Measurements from ENCODE around the gene HIC2. TPM values are rescaled to one million over a fixed set of nuclear protein-coding genes. Genes with fewer than 3 reads are reported as not detected.
"Not testable (repeated sequence)": the region's sequence is repeated elsewhere in the genome, so short reads cannot be mapped to it uniquely, and the experiment has no call there.

Gene HIC2
- total RNA-seq, 1 experiment from 2014 or later = 4.2 TPM

DNA sequence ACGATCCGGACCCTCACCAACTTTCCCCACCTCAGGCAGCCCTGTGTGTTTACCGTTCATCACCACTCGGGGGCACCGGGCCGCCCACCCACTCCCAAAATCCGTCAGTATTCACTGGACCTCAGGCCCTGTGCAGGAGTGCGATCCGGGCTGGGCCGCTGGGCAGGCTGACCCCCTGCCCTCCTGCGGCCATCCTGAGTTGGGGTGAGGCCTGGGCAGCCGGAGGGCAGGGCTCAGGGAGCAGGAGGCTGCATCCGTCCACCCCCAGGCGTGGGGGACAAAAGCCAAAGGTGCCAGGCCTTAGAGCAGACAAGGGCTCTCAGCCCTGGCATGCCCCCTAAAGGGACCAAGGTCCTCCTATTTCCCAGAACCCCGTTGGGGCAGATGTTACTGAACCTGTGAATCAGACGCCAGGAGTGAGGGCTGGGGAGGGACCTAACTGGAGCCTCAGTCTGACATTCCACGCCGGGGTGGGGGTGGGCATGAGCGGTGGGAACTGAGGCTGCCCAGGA, 33.2 kb downstream of the HIC2 start:
- DNase-seq = no peak
- Histone ChIP-seq H3K4me1 (replicated peaks; ENCODE audit: insufficient read depth) (peaks cover 4% of the 10 kb centered on the region; the same call in 1 of the 2 replicates), H3K4me3 (no peak overlapping the region), H3K36me3 (ENCODE audit: low read depth) (no peaks in the 10 kb centered on the region), H2AFZ (no peak overlapping the region), H3K79me2 (ENCODE audit: low read depth) (no peaks in the 10 kb centered on the region), H3K9me2 (ENCODE audit: insufficient read depth) (no peaks in the 10 kb centered on the region), H3F3A (ENCODE audit: insufficient read depth, low read depth) (no peaks in the 10 kb centered on the region), H3K9me3 (ENCODE audit: insufficient read depth, low read depth) (no peaks in the 10 kb centered on the region), H3K27me3 (ENCODE audit: insufficient read depth, low read depth) (no peaks in the 10 kb centered on the region), H3K27ac (no peak overlapping the region), H3K4me2 (no peak overlapping the region), H4K20me1 (ENCODE audit: insufficient read depth) (no peaks in the 10 kb centered on the region)
- ChIA-PET CTCF (no interaction called here), POLR2A (ENCODE audit: unreplicated experiment) (no interaction called here)
- BruUV-seq (replicated peaks) = no TSS peak
- intact Hi-C loops (cut with micrococcal nuclease; ENCODE audit: unreplicated experiment) = no loop called here
- TF ChIP-seq, protein P1, sequence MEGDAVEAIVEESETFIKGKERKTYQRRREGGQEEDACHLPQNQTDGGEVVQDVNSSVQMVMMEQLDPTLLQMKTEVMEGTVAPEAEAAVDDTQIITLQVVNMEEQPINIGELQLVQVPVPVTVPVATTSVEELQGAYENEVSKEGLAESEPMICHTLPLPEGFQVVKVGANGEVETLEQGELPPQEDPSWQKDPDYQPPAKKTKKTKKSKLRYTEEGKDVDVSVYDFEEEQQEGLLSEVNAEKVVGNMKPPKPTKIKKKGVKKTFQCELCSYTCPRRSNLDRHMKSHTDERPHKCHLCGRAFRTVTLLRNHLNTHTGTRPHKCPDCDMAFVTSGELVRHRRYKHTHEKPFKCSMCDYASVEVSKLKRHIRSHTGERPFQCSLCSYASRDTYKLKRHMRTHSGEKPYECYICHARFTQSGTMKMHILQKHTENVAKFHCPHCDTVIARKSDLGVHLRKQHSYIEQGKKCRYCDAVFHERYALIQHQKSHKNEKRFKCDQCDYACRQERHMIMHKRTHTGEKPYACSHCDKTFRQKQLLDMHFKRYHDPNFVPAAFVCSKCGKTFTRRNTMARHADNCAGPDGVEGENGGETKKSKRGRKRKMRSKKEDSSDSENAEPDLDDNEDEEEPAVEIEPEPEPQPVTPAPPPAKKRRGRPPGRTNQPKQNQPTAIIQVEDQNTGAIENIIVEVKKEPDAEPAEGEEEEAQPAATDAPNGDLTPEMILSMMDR (conservative IDR thresholded peaks at IDR 0.05) = no peak
- no peak for TF ChIP-seq EZH2 (IDR thresholded peaks at IDR 0.05; ENCODE audit: low read depth)

DNA sequence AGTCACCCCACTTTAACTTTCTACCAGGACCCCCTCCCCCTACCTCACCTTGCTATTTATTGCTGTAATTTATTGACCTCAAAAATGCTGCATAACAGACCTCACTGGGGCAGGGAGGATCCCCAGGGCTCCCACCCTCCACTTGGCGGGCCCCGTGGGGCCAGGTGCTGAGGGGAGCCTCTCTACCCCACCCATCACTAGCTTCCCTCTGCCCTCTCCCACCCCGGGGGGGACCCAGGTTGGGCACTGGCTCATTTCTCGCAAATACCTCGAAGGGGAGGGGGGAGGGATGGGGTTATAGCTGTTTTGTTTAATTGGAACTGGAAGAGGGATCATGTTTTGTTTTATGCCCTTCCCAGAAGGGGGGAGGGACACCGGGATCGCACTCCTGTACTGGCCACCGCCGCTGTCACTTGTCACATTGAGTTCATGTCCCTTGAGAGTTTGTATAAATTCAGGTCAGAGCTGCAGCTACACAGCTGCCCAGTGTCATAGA, 33.7 kb downstream of the HIC2 start:
- no TSS peak for BruUV-seq (replicated peaks)
- CTCF ChIA-PET = no interaction called here
- Histone ChIP-seq H3K4me1 (replicated peaks; ENCODE audit: insufficient read depth) (peaks cover 9% of the 10 kb centered on the region), H4K20me1 (ENCODE audit: insufficient read depth) (no peaks in the 10 kb centered on the region), H3K79me2 (ENCODE audit: low read depth) (no peaks in the 10 kb centered on the region), H3K9me3 (ENCODE audit: insufficient read depth, low read depth) (no peaks in the 10 kb centered on the region), H3K4me2 (no peak overlapping the region), H3K36me3 (ENCODE audit: low read depth) (no peaks in the 10 kb centered on the region), H3F3A (ENCODE audit: insufficient read depth, low read depth) (peaks cover 1% of the 10 kb centered on the region; the same call in 1 of the 2 replicates), H3K9me2 (ENCODE audit: insufficient read depth) (no peaks in the 10 kb centered on the region), H3K4me3 (no peak overlapping the region), H3K27ac (no peak overlapping the region), H2AFZ (no peak overlapping the region), H3K27me3 (ENCODE audit: insufficient read depth, low read depth) (no peaks in the 10 kb centered on the region)
- intact Hi-C loops (cut with micrococcal nuclease; ENCODE audit: unreplicated experiment) = no loop called here
- no peak for DNase-seq
- POLR2A ChIA-PET (ENCODE audit: unreplicated experiment) = no interaction called here
- no peak for TF ChIP-seq EZH2 (IDR thresholded peaks at IDR 0.05; ENCODE audit: low read depth)
- TF ChIP-seq, protein P1 (conservative IDR thresholded peaks at IDR 0.05) = no peak

DNA sequence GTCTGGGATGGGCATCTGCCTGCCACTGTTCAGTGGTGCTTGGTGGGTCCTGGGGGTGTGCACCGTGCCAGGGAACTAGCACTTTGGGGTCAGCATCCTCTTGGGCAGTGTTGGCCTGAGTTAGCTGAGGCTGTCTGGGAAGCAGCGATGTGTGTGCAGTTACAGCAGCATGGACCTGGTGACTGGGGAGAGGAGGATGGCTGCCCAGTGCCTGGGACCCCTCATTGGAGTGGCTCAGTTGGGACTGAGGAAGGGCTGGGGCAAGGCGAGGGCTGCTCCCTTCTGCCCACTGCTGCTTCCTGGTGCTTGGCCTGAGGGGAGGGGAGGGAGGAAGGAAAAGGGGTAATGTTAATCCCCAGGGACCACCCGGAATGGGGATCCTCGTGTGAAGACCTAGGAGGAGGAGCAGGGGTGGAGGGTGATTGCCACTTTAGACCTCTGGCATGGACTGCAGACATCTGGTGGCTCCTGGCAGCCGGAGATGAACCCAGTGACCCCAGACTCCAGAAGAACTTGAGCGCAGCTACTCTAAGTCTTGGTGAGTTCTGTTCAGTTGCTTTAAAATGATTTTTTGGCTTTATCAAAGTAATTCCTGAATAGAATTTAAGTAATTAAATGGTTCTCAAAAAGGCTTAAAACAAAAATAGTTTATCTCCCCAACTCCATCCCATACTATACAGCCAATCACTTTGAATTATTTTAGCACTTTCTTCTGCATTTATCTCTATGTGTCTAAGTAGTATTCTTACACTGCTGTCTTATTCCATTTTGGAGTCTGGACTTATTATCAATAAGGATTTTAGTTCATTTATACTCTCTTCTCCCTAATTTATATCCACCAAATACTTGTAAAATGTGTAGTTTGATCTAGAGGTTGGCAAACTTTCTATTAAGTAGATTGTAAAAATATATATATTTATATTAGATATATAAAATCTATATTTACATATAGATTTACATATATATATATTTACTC, 34.7 kb downstream of the HIC2 start:
- intact Hi-C loops (cut with micrococcal nuclease; ENCODE audit: unreplicated experiment) = no loop called here
- Histone ChIP-seq H3K4me3 (no peak overlapping the region), H3K9me2 (ENCODE audit: insufficient read depth) (no peaks in the 10 kb centered on the region), H3F3A (ENCODE audit: insufficient read depth, low read depth) (peaks cover 10% of the 10 kb centered on the region), H3K27ac (no peak overlapping the region), H2AFZ (no peak overlapping the region), H3K9me3 (ENCODE audit: insufficient read depth, low read depth) (no peaks in the 10 kb centered on the region), H3K27me3 (ENCODE audit: insufficient read depth, low read depth) (no peaks in the 10 kb centered on the region), H3K4me2 (no peak overlapping the region), H3K79me2 (ENCODE audit: low read depth) (no peaks in the 10 kb centered on the region), H4K20me1 (ENCODE audit: insufficient read depth) (peaks cover 5% of the 10 kb centered on the region; the same call in 1 of the 2 replicates), H3K4me1 (replicated peaks; ENCODE audit: insufficient read depth) (peaks cover 18% of the 10 kb centered on the region), H3K36me3 (ENCODE audit: low read depth) (no peaks in the 10 kb centered on the region)
- TF ChIP-seq, protein P1 (conservative IDR thresholded peaks at IDR 0.05) = no peak
- no peak for TF ChIP-seq EZH2 (IDR thresholded peaks at IDR 0.05; ENCODE audit: low read depth)
- BruUV-seq (replicated peaks) = no TSS peak
- DNase-seq = no peak
- CTCF ChIA-PET = no interaction called here
- POLR2A ChIA-PET (ENCODE audit: unreplicated experiment) = no interaction called here

DNA sequence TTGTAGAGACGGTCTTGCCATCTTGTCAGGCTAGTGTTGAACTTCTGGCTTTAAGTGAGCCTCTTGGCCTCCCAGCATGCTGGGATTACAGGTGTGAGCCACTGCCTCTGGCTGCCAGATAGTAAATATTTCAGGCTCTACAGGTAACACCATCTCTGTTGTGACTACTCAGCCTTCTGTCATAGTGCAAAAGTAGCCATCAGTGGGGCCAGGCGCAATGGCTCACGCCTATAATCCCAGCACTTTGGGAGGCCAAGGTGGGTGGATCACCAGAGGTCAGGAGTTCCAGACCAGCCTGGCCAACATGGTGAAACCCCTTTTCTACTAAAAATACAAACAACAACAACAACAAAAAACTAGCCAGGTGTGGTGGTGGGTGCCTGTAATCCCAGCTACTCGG, 35.5 kb downstream of the HIC2 start:
- DNase-seq; H3K4me3 ChIP-seq; H3K9me3 ChIP-seq (ENCODE audit: insufficient read depth, low read depth); BruUV-seq (replicated peaks); intact Hi-C loops (cut with micrococcal nuclease; ENCODE audit: unreplicated experiment); CTCF ChIA-PET; H3K27ac ChIP-seq; H3K9me2 ChIP-seq (ENCODE audit: insufficient read depth); H3K36me3 ChIP-seq (ENCODE audit: low read depth); H3K79me2 ChIP-seq (ENCODE audit: low read depth); H3K4me2 ChIP-seq; POLR2A ChIA-PET (ENCODE audit: unreplicated experiment); H2AFZ ChIP-seq; H4K20me1 ChIP-seq (ENCODE audit: insufficient read depth); H3K27me3 ChIP-seq (ENCODE audit: insufficient read depth, low read depth): not testable (repeated sequence)
- H3F3A ChIP-seq (ENCODE audit: insufficient read depth, low read depth) = peaks cover 18% of the 10 kb centered on the region
- peaks cover 20% of the 10 kb centered on the region for H3K4me1 ChIP-seq (replicated peaks; ENCODE audit: insufficient read depth)

DNA sequence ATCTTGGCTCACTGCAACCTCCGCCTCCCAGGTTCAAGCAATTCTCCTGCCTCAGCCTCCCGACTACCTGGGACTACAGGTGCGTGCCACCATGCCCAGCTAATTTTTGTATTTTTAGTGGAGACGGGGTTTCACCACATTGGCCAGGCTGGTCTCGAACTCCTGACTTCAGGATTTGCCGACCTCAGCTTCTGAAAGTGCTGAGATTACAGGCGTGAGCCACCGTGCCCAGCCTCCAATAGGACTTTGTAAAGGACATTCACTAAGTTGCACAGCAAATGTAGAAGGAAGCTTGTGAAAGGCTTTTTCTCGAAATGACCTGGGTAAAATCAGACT, 37.8 kb downstream of the HIC2 start:
- Histone ChIP-seq H3K4me1 (replicated peaks; ENCODE audit: insufficient read depth) (peaks cover 20% of the 10 kb centered on the region), H3F3A (ENCODE audit: insufficient read depth, low read depth) (peaks cover 18% of the 10 kb centered on the region)
- H3K79me2 ChIP-seq (ENCODE audit: low read depth); H3K9me3 ChIP-seq (ENCODE audit: insufficient read depth, low read depth); H3K27ac ChIP-seq; H3K9me2 ChIP-seq (ENCODE audit: insufficient read depth); H3K36me3 ChIP-seq (ENCODE audit: low read depth); H3K27me3 ChIP-seq (ENCODE audit: insufficient read depth, low read depth); BruUV-seq (replicated peaks); POLR2A ChIA-PET (ENCODE audit: unreplicated experiment); DNase-seq; H3K4me2 ChIP-seq; H3K4me3 ChIP-seq; H2AFZ ChIP-seq; H4K20me1 ChIP-seq (ENCODE audit: insufficient read depth); intact Hi-C loops (cut with micrococcal nuclease; ENCODE audit: unreplicated experiment): not testable (repeated sequence)
- CTCF ChIA-PET = interaction anchor here (0.6 kb wide), 1 partner anchor 391 kb away, joined by 3 read pairs; no protein-coding TSS in a partner anchor

Data from PC-9 (cell line).